GM12872 (cell line): Measurements from ENCODE around the gene INPP5E.

Source experiments
- TF ChIP-seq, protein P1 (sequence below): IDR thresholded peaks from 3 replicates; pipeline ENCODE4 v1.5.1; 2011; ENCODE audit warnings: low read depth, mild to moderate bottlenecking, low read length, moderate library complexity; ENCODE audit not compliant: insufficient read depth

The INPP5E gene

GRCh38 chr9:136381311-136381710 is 58.3 kb downstream of the INPP5E start:
- TF ChIP-seq, protein P1, sequence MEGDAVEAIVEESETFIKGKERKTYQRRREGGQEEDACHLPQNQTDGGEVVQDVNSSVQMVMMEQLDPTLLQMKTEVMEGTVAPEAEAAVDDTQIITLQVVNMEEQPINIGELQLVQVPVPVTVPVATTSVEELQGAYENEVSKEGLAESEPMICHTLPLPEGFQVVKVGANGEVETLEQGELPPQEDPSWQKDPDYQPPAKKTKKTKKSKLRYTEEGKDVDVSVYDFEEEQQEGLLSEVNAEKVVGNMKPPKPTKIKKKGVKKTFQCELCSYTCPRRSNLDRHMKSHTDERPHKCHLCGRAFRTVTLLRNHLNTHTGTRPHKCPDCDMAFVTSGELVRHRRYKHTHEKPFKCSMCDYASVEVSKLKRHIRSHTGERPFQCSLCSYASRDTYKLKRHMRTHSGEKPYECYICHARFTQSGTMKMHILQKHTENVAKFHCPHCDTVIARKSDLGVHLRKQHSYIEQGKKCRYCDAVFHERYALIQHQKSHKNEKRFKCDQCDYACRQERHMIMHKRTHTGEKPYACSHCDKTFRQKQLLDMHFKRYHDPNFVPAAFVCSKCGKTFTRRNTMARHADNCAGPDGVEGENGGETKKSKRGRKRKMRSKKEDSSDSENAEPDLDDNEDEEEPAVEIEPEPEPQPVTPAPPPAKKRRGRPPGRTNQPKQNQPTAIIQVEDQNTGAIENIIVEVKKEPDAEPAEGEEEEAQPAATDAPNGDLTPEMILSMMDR, result no peak

- TF ChIP-seq, protein P1, result no peak
Measured at GRCh38 chr9:136380381-136380780, 59.3 kb downstream of the INPP5E start.

GRCh38 chr9:136379891-136380290 is 59.8 kb downstream of the INPP5E start:
- TF ChIP-seq, protein P1, result no peak

DNA sequence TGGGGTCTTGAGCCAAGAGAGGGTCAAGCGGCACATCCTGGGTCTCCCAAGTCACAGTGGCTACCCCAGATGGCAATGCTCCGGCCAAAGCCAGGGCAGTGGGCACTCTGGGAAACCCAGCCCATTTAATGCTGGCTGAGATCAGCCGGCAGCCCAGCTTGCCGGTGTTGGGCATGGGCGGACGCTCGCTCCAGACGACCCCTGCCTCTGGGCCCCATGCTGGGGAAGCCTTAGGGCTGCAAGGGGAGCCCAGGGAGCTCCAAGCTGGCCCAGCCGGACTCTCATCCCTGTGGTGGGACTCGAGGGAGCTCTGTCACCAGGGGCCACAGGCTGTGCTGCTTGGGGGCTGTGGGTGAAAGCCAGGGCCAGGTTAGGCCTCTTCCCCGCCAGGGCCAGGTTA is 60.2 kb downstream of the INPP5E start:
- TF ChIP-seq, protein P1, result no peak

- TF ChIP-seq, protein P1, result no peak
Measured at GRCh38 chr9:136379003-136379287, 60.7 kb downstream of the INPP5E start.
